Neural cell (in vitro differentiated cells): ENCODE data around the gene FARSA. TPM values are rescaled to one million over a fixed set of nuclear protein-coding genes. Genes with fewer than 3 reads are reported as not detected.

ENCODE experiments used
- H2AFZ ChIP-seq: fragments of 200-600, 300-800 bp; sonication (generic), shearing (Covaris generic); 2 replicates; pipeline ENCODE4 v1.6.0; 2014; ENCODE audit warnings: low read depth, mild to moderate bottlenecking, antibody characterized with exemption, low read length, moderate library complexity
- H3F3A ChIP-seq: fragments of 200-600 bp; shearing (Covaris generic); 2 replicates; pipeline ENCODE4 v1.6.1; 2016; ENCODE audit warnings: mild to moderate bottlenecking, moderate library complexity, mixed read lengths, antibody characterized with exemption, low read length; ENCODE audit not compliant: insufficient read depth, poor library complexity, severe bottlenecking
- H3K27ac ChIP-seq: fragments of 200-600, 300-800 bp; sonication (generic), shearing (Covaris generic); 2 replicates; pipeline ENCODE4 v1.5.1; 2014; ENCODE audit warnings: mild to moderate bottlenecking, low read length, moderate library complexity
- H3K27me3 ChIP-seq: fragments of 300-800, 200-600 bp; sonication (generic), shearing (Covaris generic); 2 replicates; pipeline ENCODE4 v1.6.0; 2014; ENCODE audit warnings: mild to moderate bottlenecking, low read depth, low read length, moderate library complexity; ENCODE audit not compliant: insufficient read depth
- H3K36me3 ChIP-seq: fragments of 300-800, 200-600 bp; sonication (generic), shearing (Covaris generic); 2 replicates; pipeline ENCODE4 v1.5.1; 2014; ENCODE audit warnings: mild to moderate bottlenecking, antibody characterized with exemption, low read length, moderate library complexity; ENCODE audit not compliant: insufficient read depth
- H3K4me2 ChIP-seq: fragments of 300-800, 200-600 bp; sonication (generic), shearing (Covaris generic); 2 replicates; pipeline ENCODE4 v1.6.0; 2014; ENCODE audit warnings: mild to moderate bottlenecking, low read length
- H3K4me3 ChIP-seq: fragments of 300-800, 200-600 bp; sonication (generic), shearing (Covaris generic); 2 replicates; pipeline ENCODE4 v1.5.1; 2014; ENCODE audit warnings: mild to moderate bottlenecking, low read length, moderate library complexity
- H3K79me2 ChIP-seq: fragments of 200-600 bp; shearing (Covaris generic); replicated peaks from 2 replicates; pipeline ENCODE4 v1.6.0; 2014; ENCODE audit warnings: mild to moderate bottlenecking, low read length, moderate library complexity; ENCODE audit not compliant: insufficient read depth
- H3K9ac ChIP-seq: fragments of 300-800, 200-600 bp; sonication (generic), shearing (Covaris generic); 2 replicates; pipeline ENCODE4 v1.6.1; 2016; ENCODE audit warnings: mild to moderate bottlenecking, low read length, mixed read lengths
- H3K9me2 ChIP-seq: fragments of 200-600 bp; shearing (Covaris generic); 2 replicates; pipeline ENCODE4 v1.6.1; 2016; ENCODE audit warnings: mild to moderate bottlenecking, low read length, mixed read lengths; ENCODE audit not compliant: insufficient read depth
- H3K9me3 ChIP-seq: fragments of 200-600, 300-800 bp; sonication (generic), shearing (Covaris generic); 2 replicates; pipeline ENCODE4 v1.6.1; 2016; ENCODE audit warnings: mild to moderate bottlenecking, mixed run types, low read length, moderate library complexity, mixed read lengths
- H4K20me1 ChIP-seq: fragments of 200-600 bp; shearing (Covaris generic); 2 replicates; pipeline ENCODE4 v1.6.1; 2016; ENCODE audit warnings: mild to moderate bottlenecking, mixed run types; ENCODE audit not compliant: insufficient read depth
- EP300 ChIP-seq: fragments of 450-650 bp; conservative IDR thresholded peaks from 2 replicates; pipeline ENCODE4 v1.6.1; 2014; ENCODE audit warnings: antibody characterized with exemption, mild to moderate bottlenecking, moderate library complexity; ENCODE audit not compliant: poor library complexity, severe bottlenecking
- EZH2 ChIP-seq: fragments of 200-600, 300-800 bp; shearing (Covaris generic), sonication (generic); IDR thresholded peaks from 2 replicates; pipeline ENCODE4 v1.6.1; 2014; ENCODE audit warnings: antibody characterized with exemption, low read length, borderline replicate concordance, mild to moderate bottlenecking; ENCODE audit not compliant: insufficient read depth, poor library complexity, severe bottlenecking
- MXI1 ChIP-seq: fragments of 450-650 bp; conservative IDR thresholded peaks from 2 replicates; pipeline ENCODE4 v1.6.1; 2014; ENCODE audit warnings: antibody characterized with exemption, mild to moderate bottlenecking; ENCODE audit not compliant: poor library complexity, severe bottlenecking
- POLR2AphosphoS5 ChIP-seq: IDR thresholded peaks from 2 replicates; pipeline ENCODE4 v1.6.1; 2012
- RAD21 ChIP-seq: fragments of 450-650 bp; conservative IDR thresholded peaks from 2 replicates; pipeline ENCODE4 v1.6.1; 2014; ENCODE audit warnings: antibody characterized with exemption, mild to moderate bottlenecking, moderate library complexity
- REST ChIP-seq: IDR thresholded peaks from 2 replicates; pipeline ENCODE4 v1.6.1; 2012; ENCODE audit warnings: borderline replicate concordance
- SMC3 ChIP-seq: fragments of 450-650 bp; conservative IDR thresholded peaks from 2 replicates; pipeline ENCODE4 v1.6.1; 2014; ENCODE audit warnings: antibody characterized with exemption, mild to moderate bottlenecking, moderate library complexity; ENCODE audit not compliant: poor library complexity
- TAF1 ChIP-seq: IDR thresholded peaks from 2 replicates; pipeline ENCODE4 v1.6.1; 2012; ENCODE audit warnings: low read depth
- polyA plus RNA-seq: library from polyadenylated mRNA; depleted of rRNA; stranded (reverse); fragments of >200 nt; gene quantifications from 2 replicates; pipeline ENCODE4 v1.2.3, GENCODE V29; 2014
- TF ChIP-seq, protein P1 (sequence below): fragments of 450-650 bp; IDR thresholded peaks from 2 replicates; pipeline ENCODE4 v1.5.1; 2014; ENCODE audit warnings: antibody characterized with exemption, mild to moderate bottlenecking, moderate library complexity; ENCODE audit not compliant: poor library complexity, severe bottlenecking

FARSA gene
- polyA plus RNA-seq, 1 donor from 2014 or later, result 47.6 TPM

GRCh38 chr19:12973236-12973635 lies 39.7 kb upstream of the FARSA start:
- no peak overlapping the region for H3K4me2 ChIP-seq
- H3F3A ChIP-seq, result no peaks in the 10 kb centered on the region
- no peaks in the 10 kb centered on the region for H3K36me3 ChIP-seq
- H3K9me3 ChIP-seq, result no peaks in the 10 kb centered on the region
- H3K9me2 ChIP-seq, result no peaks in the 10 kb centered on the region
- no peaks in the 10 kb centered on the region for H3K79me2 ChIP-seq
- no peak overlapping the region for H3K4me3 ChIP-seq
- H4K20me1 ChIP-seq, result no peaks in the 10 kb centered on the region
- no peak overlapping the region for H3K27ac ChIP-seq
- H3K27me3 ChIP-seq, result no peaks in the 10 kb centered on the region
- no peak overlapping the region for H2AFZ ChIP-seq
- H3K9ac ChIP-seq, result no peak overlapping the region
- TF ChIP-seq POLR2AphosphoS5, result no peak
- TF ChIP-seq MXI1, result no peak
- TF ChIP-seq EP300, result no peak
- TF ChIP-seq RAD21, result no peak
- no peak for TF ChIP-seq SMC3
- no peak for TF ChIP-seq TAF1
- TF ChIP-seq REST, result no peak
- no peak for TF ChIP-seq EZH2
- TF ChIP-seq, protein P1, sequence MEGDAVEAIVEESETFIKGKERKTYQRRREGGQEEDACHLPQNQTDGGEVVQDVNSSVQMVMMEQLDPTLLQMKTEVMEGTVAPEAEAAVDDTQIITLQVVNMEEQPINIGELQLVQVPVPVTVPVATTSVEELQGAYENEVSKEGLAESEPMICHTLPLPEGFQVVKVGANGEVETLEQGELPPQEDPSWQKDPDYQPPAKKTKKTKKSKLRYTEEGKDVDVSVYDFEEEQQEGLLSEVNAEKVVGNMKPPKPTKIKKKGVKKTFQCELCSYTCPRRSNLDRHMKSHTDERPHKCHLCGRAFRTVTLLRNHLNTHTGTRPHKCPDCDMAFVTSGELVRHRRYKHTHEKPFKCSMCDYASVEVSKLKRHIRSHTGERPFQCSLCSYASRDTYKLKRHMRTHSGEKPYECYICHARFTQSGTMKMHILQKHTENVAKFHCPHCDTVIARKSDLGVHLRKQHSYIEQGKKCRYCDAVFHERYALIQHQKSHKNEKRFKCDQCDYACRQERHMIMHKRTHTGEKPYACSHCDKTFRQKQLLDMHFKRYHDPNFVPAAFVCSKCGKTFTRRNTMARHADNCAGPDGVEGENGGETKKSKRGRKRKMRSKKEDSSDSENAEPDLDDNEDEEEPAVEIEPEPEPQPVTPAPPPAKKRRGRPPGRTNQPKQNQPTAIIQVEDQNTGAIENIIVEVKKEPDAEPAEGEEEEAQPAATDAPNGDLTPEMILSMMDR, result no peak

DNA sequence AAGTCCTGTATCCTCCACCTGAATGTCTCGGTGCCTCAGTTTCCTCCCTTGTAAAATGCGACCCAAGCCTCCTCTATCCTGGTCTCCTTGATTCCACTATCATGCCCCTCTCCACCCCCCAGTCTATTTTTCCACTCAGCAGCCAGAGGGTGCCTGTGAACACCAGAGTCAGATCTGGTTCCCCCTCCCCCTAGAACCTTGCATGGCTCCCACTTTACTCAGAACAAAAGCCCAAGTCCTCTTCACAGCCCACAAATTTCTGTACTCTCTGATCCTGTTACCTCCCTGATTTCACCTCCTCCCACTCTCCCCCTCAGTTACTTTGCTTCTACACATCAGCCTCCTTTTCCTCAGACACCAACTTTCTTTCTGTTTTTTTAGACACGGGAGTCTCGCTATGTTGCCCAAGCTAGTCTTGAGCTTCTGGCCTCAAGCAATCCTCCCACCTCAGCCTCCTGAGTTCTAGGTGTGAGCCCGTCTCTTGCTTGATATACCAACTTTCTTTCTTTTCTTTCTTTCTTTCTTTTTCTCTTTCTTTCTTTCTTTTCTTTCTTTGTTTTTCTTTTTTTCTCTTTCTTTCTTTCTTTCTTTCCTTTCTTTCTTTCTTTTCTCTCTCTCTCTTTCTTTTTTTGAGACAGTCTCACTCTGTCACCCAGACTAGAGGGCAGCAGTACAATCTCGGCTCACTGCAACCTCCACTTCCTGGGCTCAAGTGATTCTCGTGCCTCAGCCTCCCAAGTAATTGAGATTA lies 36.7 kb upstream of the FARSA start:
- Histone ChIP-seq H3K79me2 (no peaks in the 10 kb centered on the region), H3K9me2 (no peaks in the 10 kb centered on the region), H3K9me3 (no peaks in the 10 kb centered on the region), H3K27me3 (no peaks in the 10 kb centered on the region), H4K20me1 (no peaks in the 10 kb centered on the region), H3K4me3 (no peak overlapping the region), H3K4me2 (no peak overlapping the region), H3K27ac (no peak overlapping the region), H3K36me3 (no peaks in the 10 kb centered on the region), H3F3A (no peaks in the 10 kb centered on the region), H2AFZ (no peak overlapping the region), H3K9ac (no peak overlapping the region)
- TF ChIP-seq EP300 (no peak), SMC3 (no peak), RAD21 (no peak), TAF1 (no peak), REST (no peak), POLR2AphosphoS5 (no peak), EZH2 (no peak), MXI1 (no peak)
- TF ChIP-seq, protein P1, result no peak
